ENCODE results near the gene ERG28.
A peak's percentile ranks its signal among the peaks of the same experiment; 100 is the strongest.

The ERG28 gene

GRCh38 chr14:75658957-75659356 is 1.7 kb downstream of the ERG28 start:
- no peak for DNase-seq (ENCODE audit: low read depth)

- DNase-seq (ENCODE audit: low read depth), result no peak
These were observed 3.3 kb downstream of the ERG28 start for GRCh38 chr14:75657331-75657730.

- DNase-seq (ENCODE audit: low read depth), result no peak
These were observed 5.4 kb downstream of the ERG28 start for GRCh38 chr14:75655235-75655634.

GRCh38 chr14:75654127-75654732 is 6.4 kb downstream of the ERG28 start:
- DNase-seq (ENCODE audit: low read depth), result peak; percentile 46

- DNase-seq (ENCODE audit: low read depth), result no peak
These were observed 7.1 kb downstream of the ERG28 start for GRCh38 chr14:75653563-75653962.

- no peak for DNase-seq (ENCODE audit: low read depth)
These were observed 10.2 kb downstream of the ERG28 start for GRCh38 chr14:75650253-75651058.

GRCh38 chr14:75649773-75650172 is 10.9 kb downstream of the ERG28 start:
- no peak for DNase-seq (ENCODE audit: low read depth)

GRCh38 chr14:75649337-75649736 is 11.3 kb downstream of the ERG28 start:
- DNase-seq (ENCODE audit: low read depth), result no peak

- DNase-seq (ENCODE audit: low read depth), result no peak
These were observed 12.4 kb downstream of the ERG28 start for GRCh38 chr14:75648066-75648838.

- DNase-seq (ENCODE audit: low read depth), result no peak
These were observed 13.0 kb downstream of the ERG28 start for GRCh38 chr14:75647640-75648039.

- DNase-seq (ENCODE audit: low read depth), result no peak
These were observed 13.9 kb downstream of the ERG28 start for GRCh38 chr14:75646762-75647161.

GRCh38 chr14:75645056-75645455 is 15.6 kb downstream of the ERG28 start:
- DNase-seq (ENCODE audit: low read depth), result no peak

- no peak for DNase-seq (ENCODE audit: low read depth)
These were observed 16.7 kb downstream of the ERG28 start for GRCh38 chr14:75643985-75644384.

GRCh38 chr14:75640876-75641275 is 19.8 kb downstream of the ERG28 start:
- DNase-seq (ENCODE audit: low read depth), result no peak

- no peak for DNase-seq (ENCODE audit: low read depth)
These were observed 24.5 kb downstream of the ERG28 start for GRCh38 chr14:75636100-75636692.

- DNase-seq (ENCODE audit: low read depth), result no peak
These were observed 25.8 kb downstream of the ERG28 start for GRCh38 chr14:75634848-75635247.

- no peak for DNase-seq (ENCODE audit: low read depth)
These were observed 29.2 kb downstream of the ERG28 start for GRCh38 chr14:75631453-75631831.

- DNase-seq (ENCODE audit: low read depth), result no peak
These were observed 29.8 kb downstream of the ERG28 start for GRCh38 chr14:75630695-75631452.

- no peak for DNase-seq (ENCODE audit: low read depth)
These were observed 31.9 kb downstream of the ERG28 start for GRCh38 chr14:75628816-75629215.

GRCh38 chr14:75627406-75627805 is 33.3 kb downstream of the ERG28 start:
- no peak for DNase-seq (ENCODE audit: low read depth)

- no peak for DNase-seq (ENCODE audit: low read depth)
These were observed 33.8 kb downstream of the ERG28 start for GRCh38 chr14:75626863-75627262.

- DNase-seq (ENCODE audit: low read depth), result no peak
These were observed 34.3 kb downstream of the ERG28 start for GRCh38 chr14:75626396-75626795.
